ENCODE measurements around the gene PTGS1. TPM values are rescaled to one million over a fixed set of nuclear protein-coding genes. Genes with fewer than 3 reads are reported as not detected.

Gene PTGS1
- total RNA-seq, 1 donor from 2014 or later, result 2.6 TPM

Small RNA genes within 50 kb of the gene (small RNA-seq; reads per million reads assigned to genes)
- gene AL162424.1, result not detected

Other genes with a start within 250 kb of the PTGS1 start
- gene NDUFA8, start 211.2 kb upstream of the PTGS1 start, total RNA-seq, result 40.2 TPM
- gene MORN5, start 211.1 kb upstream of the PTGS1 start, total RNA-seq, result not detected
- gene LHX6, start 142.1 kb upstream of the PTGS1 start, total RNA-seq, result 2.1 TPM
- 7.3 TPM for gene RBM18, start 106.2 kb upstream of the PTGS1 start, total RNA-seq
- gene MRRF, start 106.1 kb upstream of the PTGS1 start, total RNA-seq, result 29.2 TPM
- not detected for gene OR1J1, start 106.9 kb downstream of the PTGS1 start, total RNA-seq
- not detected for gene OR1J2, start 139.8 kb downstream of the PTGS1 start, total RNA-seq
- gene OR1J4, start 148.1 kb downstream of the PTGS1 start, total RNA-seq, result not detected
- gene OR1N1, start 156.3 kb downstream of the PTGS1 start, total RNA-seq, result not detected
- gene OR1N2, start 182.1 kb downstream of the PTGS1 start, total RNA-seq, result not detected
- gene OR1L8, start 212.4 kb downstream of the PTGS1 start, total RNA-seq, result not detected
- not detected for gene OR1Q1, start 243.7 kb downstream of the PTGS1 start, total RNA-seq